Activated CD8-positive, alpha-beta T cell treated with anti-CD3 and anti-CD28 coated beads for 36 hours (primary cell): ENCODE data around the gene GSDME. TPM values are rescaled to one million over a fixed set of nuclear protein-coding genes. Genes with fewer than 3 reads are reported as not detected.

Experiments used
- ATAC-seq: fragments of 200-7000 bp; cut with Tn5 transposase; one replicate; pipeline ENCODE4 v1.10.0; 2021; ENCODE audit warnings: mild to moderate bottlenecking, moderate library complexity
- CTCF ChIA-PET: fragments of 350-600 bp; sonication (Branson Sonifier 250); formaldehyde crosslinking; loops from one replicate; lab custom pipeline; 2021; ENCODE audit warnings: antibody characterized with exemption; lab: Charles Lee
- POLR2A ChIA-PET: fragments of 350-600 bp; sonication (Branson Sonifier 250); formaldehyde crosslinking; loops from one replicate; lab custom pipeline; 2021; ENCODE audit warnings: antibody characterized with exemption; lab: Charles Lee
- DNase-seq: peaks from one replicate; pipeline ENCODE4 v3.0.0-alpha.2; 2020
- H3K27ac Mint-ChIP-seq: one replicate; pipeline ENCODE4 v1.8.0; 2021; ENCODE audit warnings: mild to moderate bottlenecking, mixed read lengths
- H3K27me3 Mint-ChIP-seq: one replicate; pipeline ENCODE4 v1.8.0; 2021; ENCODE audit warnings: mixed read lengths
- H3K36me3 Mint-ChIP-seq: one replicate; pipeline ENCODE4 v1.8.0; 2021; ENCODE audit warnings: low read depth, mixed read lengths
- H3K4me1 Mint-ChIP-seq: one replicate; pipeline ENCODE4 v1.8.0; 2021; ENCODE audit warnings: low read depth, mixed read lengths
- H3K4me3 Mint-ChIP-seq: one replicate; pipeline ENCODE4 v1.8.0; 2021; ENCODE audit warnings: mild to moderate bottlenecking, moderate library complexity, mixed read lengths
- H3K9me3 Mint-ChIP-seq: one replicate; pipeline ENCODE4 v1.8.0; 2021; ENCODE audit warnings: mixed read lengths
- intact Hi-C: fragments of 100-400 bp; cut with micrococcal nuclease; formaldehyde crosslinking; loops from one replicate; pipeline ENCODE4 v1.10.0; 2022
- total RNA-seq, 2 experiments: library from RNA; stranded (reverse); gene quantifications; one replicate each; pipeline ENCODE4 v1.2.3, GENCODE V29; 2021
- TF ChIP-seq, protein P1 (sequence below): fragments of 200-600 bp; IDR thresholded peaks from one replicate; pipeline ENCODE4 v1.8.0; 2022; ENCODE audit warnings: antibody characterized with exemption, mild to moderate bottlenecking

Gene GSDME
- total RNA-seq, 2 experiments from 2014 or later: 5.2 to 6.1 TPM

DNA sequence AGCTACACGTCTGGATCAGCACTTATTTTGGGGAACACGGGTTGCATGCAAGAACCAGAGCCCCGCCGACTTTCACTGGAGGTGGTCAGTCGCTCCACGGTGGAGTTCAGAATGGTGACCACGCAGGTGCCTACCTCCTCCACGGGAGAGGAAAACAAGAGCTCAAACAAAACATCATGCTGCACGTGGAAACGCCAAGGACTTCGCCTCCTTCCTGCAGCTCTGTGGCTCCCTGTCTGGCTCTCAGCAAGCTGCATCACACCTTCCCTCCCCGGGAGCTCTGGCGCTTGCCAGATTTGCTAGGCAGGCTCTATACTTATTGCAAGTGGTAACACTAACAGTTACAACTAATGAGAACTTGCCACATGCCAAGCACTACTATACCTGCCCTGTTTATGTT is 26.0 kb downstream of the GSDME start:
- H3K27me3 Mint-ChIP-seq: peaks cover 35% of the 10 kb centered on the region
- DNase-seq: no peak
- TF ChIP-seq, protein P1, sequence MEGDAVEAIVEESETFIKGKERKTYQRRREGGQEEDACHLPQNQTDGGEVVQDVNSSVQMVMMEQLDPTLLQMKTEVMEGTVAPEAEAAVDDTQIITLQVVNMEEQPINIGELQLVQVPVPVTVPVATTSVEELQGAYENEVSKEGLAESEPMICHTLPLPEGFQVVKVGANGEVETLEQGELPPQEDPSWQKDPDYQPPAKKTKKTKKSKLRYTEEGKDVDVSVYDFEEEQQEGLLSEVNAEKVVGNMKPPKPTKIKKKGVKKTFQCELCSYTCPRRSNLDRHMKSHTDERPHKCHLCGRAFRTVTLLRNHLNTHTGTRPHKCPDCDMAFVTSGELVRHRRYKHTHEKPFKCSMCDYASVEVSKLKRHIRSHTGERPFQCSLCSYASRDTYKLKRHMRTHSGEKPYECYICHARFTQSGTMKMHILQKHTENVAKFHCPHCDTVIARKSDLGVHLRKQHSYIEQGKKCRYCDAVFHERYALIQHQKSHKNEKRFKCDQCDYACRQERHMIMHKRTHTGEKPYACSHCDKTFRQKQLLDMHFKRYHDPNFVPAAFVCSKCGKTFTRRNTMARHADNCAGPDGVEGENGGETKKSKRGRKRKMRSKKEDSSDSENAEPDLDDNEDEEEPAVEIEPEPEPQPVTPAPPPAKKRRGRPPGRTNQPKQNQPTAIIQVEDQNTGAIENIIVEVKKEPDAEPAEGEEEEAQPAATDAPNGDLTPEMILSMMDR: no peak
- no peak overlapping the region for H3K27ac Mint-ChIP-seq
- intact Hi-C loops: no loop called here
- peaks cover 32% of the 10 kb centered on the region for H3K4me1 Mint-ChIP-seq
- no peak for ATAC-seq
- no peaks in the 10 kb centered on the region for H3K36me3 Mint-ChIP-seq
- CTCF ChIA-PET: no interaction called here
- H3K9me3 Mint-ChIP-seq: no peaks in the 10 kb centered on the region
- POLR2A ChIA-PET: no interaction called here
- no peak overlapping the region for H3K4me3 Mint-ChIP-seq

DNA sequence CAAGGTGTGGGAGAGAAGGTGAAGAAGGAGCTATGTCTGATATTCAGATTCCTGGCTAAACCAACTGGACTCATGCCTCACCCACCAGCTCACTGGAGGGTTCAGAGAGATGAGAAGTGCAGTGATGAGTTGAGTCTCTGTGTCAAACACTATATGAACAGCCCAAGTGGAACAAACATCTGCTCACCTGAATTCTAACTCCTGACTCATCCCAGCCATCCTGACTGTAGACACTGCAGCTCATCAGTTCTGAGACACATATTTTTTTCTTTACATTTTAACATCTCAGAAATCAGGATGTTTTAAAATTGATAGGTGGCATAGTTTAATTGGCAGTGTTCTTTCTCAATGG is 27.3 kb downstream of the GSDME start:
- Mint-ChIP-seq H3K36me3 (no peaks in the 10 kb centered on the region), H3K4me3 (no peak overlapping the region), H3K27me3 (peaks cover 33% of the 10 kb centered on the region), H3K27ac (no peak overlapping the region), H3K9me3 (no peaks in the 10 kb centered on the region), H3K4me1 (peaks cover 32% of the 10 kb centered on the region)
- CTCF ChIA-PET: no interaction called here
- DNase-seq (no peak), ATAC-seq (no peak)
- TF ChIP-seq, protein P1: no peak
- intact Hi-C loops: no loop called here
- POLR2A ChIA-PET: no interaction called here

DNA sequence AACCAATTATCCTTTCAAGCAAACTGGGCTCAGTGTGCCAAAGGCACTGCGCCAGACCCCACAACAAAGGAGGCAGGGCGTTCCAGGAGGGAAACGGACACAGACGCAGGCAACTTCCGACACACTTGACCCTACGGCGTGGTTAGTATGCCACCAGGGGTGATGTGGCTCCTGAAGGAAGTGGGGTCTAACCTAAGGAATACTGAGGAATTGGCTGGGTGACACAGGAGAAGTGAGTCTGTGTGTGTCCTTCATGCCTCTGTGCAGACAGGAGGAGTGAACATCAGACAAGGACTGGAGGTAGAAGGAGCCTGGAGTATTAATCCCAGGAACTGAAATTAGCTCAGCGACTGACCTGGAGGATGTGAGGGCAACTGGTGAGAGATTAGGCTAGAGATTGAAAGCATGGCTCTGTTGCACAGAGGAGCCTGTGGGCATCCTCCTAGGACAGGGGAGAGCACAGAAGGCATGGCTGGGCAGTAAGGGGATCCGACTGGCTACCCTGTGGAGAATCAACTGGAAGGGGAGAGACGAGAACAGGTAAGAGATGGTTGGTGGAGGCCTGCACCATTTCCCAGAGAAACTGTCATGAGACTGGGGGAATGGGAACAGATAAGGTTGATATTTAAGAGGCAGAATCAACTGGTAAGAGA is 27.8 kb downstream of the GSDME start:
- ChIA-PET POLR2A (no interaction called here), CTCF (interaction anchor here (1.0 to 1.4 kb wide), 2 partner anchors 9 to 83 kb away, joined by 3 read pairs; no protein-coding TSS in a partner anchor)
- TF ChIP-seq, protein P1: no peak
- ATAC-seq (no peak), DNase-seq (no peak)
- H3K36me3 Mint-ChIP-seq: no peaks in the 10 kb centered on the region
- H3K4me3 Mint-ChIP-seq: no peak overlapping the region
- H3K9me3 Mint-ChIP-seq: no peaks in the 10 kb centered on the region
- H3K27me3 Mint-ChIP-seq: peaks cover 29% of the 10 kb centered on the region
- H3K4me1 Mint-ChIP-seq: peaks cover 32% of the 10 kb centered on the region
- intact Hi-C loops: no loop called here
- no peak overlapping the region for H3K27ac Mint-ChIP-seq

DNA sequence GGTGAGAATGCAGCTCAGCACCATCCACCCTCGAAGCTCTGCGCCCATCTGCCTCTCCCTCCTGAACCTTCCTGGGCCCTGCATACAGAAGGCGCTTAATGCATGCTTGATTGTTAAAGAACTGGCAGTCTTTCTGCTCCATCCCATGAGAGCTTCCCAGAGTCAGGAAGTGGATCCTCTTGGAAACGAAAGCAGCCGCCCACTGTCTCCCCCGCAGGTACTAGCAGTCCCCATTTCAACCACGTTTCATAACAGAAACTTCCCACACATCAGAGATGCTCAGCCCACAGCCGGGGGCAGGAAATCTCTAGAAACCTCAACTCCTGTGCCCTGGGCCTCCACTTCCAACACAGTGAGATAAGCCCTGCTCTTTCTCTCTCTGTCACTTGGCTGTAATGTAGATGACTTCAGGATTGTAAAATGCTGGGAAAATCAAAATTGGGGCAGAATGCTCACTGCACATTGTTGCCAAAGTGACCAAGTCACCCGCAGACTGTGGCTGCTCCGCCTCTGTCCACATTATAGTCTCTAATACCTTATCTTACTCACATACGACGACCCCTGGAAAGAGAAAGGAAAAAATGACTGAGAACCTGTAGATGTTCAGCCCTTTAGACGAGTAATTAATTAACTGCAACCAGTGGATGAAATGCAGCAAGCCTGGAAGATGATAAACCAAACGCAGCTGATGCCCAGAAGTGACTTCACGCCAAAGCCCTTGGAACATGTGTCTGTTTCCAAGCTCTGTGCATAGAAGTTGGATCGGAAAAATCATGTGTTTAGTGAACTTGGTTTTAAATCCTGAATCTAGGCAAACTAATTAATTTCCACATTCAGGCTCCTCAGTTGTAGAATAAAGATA is 28.5 kb downstream of the GSDME start:
- ATAC-seq (peak; percentile 60), DNase-seq (peak; percentile 38)
- Mint-ChIP-seq H3K36me3 (no peaks in the 10 kb centered on the region), H3K4me1 (peaks cover 32% of the 10 kb centered on the region), H3K9me3 (no peaks in the 10 kb centered on the region), H3K4me3 (no peak overlapping the region), H3K27me3 (peaks cover 26% of the 10 kb centered on the region), H3K27ac (no peak overlapping the region)
- ChIA-PET POLR2A (interaction anchor here (1.0 kb wide), 1 partner anchor 12 kb away, joined by 3 read pairs; no protein-coding TSS in a partner anchor), CTCF (interaction anchor here (1.0 to 1.4 kb wide), 2 partner anchors 8 to 84 kb away, joined by 3 read pairs; no protein-coding TSS in a partner anchor)
- TF ChIP-seq, protein P1: no peak
- intact Hi-C loops: no loop called here

DNA sequence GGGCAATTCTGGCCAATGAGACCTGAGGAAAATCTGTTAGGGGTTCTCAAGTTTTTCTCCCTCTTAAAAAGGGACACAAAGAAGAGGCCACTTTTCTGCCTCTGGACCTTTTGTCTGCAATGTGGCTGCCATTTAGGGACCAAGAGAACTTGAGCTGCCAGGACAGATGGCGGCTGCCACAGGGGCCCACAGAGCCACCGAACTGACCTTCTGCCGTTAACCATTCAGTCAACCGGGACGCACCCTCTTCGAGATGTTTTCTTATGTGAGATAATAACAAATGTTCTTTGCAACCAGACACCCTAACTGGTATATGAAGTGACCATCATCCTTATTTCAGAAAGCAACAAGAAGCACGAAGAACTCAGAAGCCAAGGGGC is 29.2 kb downstream of the GSDME start:
- no peak overlapping the region for H3K4me3 Mint-ChIP-seq
- intact Hi-C loops: no loop called here
- no peaks in the 10 kb centered on the region for H3K36me3 Mint-ChIP-seq
- H3K4me1 Mint-ChIP-seq: peaks cover 32% of the 10 kb centered on the region
- H3K27ac Mint-ChIP-seq: no peak overlapping the region
- H3K27me3 Mint-ChIP-seq: peaks cover 26% of the 10 kb centered on the region
- TF ChIP-seq, protein P1: no peak
- ChIA-PET POLR2A (interaction anchor here (1.0 kb wide), 1 partner anchor 13 kb away, joined by 3 read pairs; no protein-coding TSS in a partner anchor), CTCF (interaction anchor here (1.4 kb wide), 1 partner anchor 84 kb away, joined by 3 read pairs; no protein-coding TSS in a partner anchor)
- no peaks in the 10 kb centered on the region for H3K9me3 Mint-ChIP-seq
- ATAC-seq (no peak), DNase-seq (no peak)
